ENCODE results near the gene USP14.

USP14 gene

GRCh38 chr18:159933-160332 lies 1.6 kb downstream of the USP14 start:
- DNase-seq (ENCODE audit: low spot score), result no peak

GRCh38 chr18:160831-161570 lies 2.6 kb downstream of the USP14 start:
- DNase-seq (ENCODE audit: low spot score), result no peak

- no peak for DNase-seq (ENCODE audit: low spot score)
Measured at GRCh38 chr18:172361-172760, 14.0 kb downstream of the USP14 start.

GRCh38 chr18:179499-179898 lies 21.1 kb downstream of the USP14 start:
- DNase-seq (ENCODE audit: low spot score), result no peak

- DNase-seq (ENCODE audit: low spot score), result no peak
Measured at GRCh38 chr18:181711-182110, 23.4 kb downstream of the USP14 start.

GRCh38 chr18:183769-184168 lies 25.4 kb downstream of the USP14 start:
- DNase-seq (ENCODE audit: low spot score), result no peak

- DNase-seq (ENCODE audit: low spot score), result no peak
Measured at GRCh38 chr18:189254-189653, 30.9 kb downstream of the USP14 start.

GRCh38 chr18:191725-192124 lies 33.4 kb downstream of the USP14 start:
- no peak for DNase-seq (ENCODE audit: low spot score)

- DNase-seq (ENCODE audit: low spot score), result no peak
Measured at GRCh38 chr18:192801-193200, 34.4 kb downstream of the USP14 start.

- DNase-seq (ENCODE audit: low spot score), result no peak
Measured at GRCh38 chr18:195651-196050, 37.3 kb downstream of the USP14 start.

GRCh38 chr18:199214-199613 lies 40.9 kb downstream of the USP14 start:
- no peak for DNase-seq (ENCODE audit: low spot score)

GRCh38 chr18:199768-200167 lies 41.4 kb downstream of the USP14 start:
- DNase-seq (ENCODE audit: low spot score), result no peak

- DNase-seq (ENCODE audit: low spot score), result no peak
Measured at GRCh38 chr18:210075-210474, 51.7 kb downstream of the USP14 start.

- no peak for DNase-seq (ENCODE audit: low spot score)
Measured at GRCh38 chr18:210733-211132, 52.4 kb downstream of the USP14 start.

- DNase-seq (ENCODE audit: low spot score), result no peak
Measured at GRCh38 chr18:211582-211981, 53.2 kb downstream of the USP14 start.

- DNase-seq (ENCODE audit: low spot score), result no peak
Measured at GRCh38 chr18:212780-213179, 54.4 kb downstream of the USP14 start.

- no peak for DNase-seq (ENCODE audit: low spot score)
Measured at GRCh38 chr18:213505-213904, 55.1 kb downstream of the USP14 start.

GRCh38 chr18:213966-214365 lies 55.6 kb downstream of the USP14 start:
- no peak for DNase-seq (ENCODE audit: low spot score)

GRCh38 chr18:215448-216010 lies 57.2 kb downstream of the USP14 start:
- DNase-seq (ENCODE audit: low spot score), result no peak

- no peak for DNase-seq (ENCODE audit: low spot score)
Measured at GRCh38 chr18:217532-218336, 59.4 kb downstream of the USP14 start.

GRCh38 chr18:220708-221107 lies 62.4 kb downstream of the USP14 start:
- DNase-seq (ENCODE audit: low spot score), result no peak

GRCh38 chr18:225745-226144 lies 67.4 kb downstream of the USP14 start:
- DNase-seq (ENCODE audit: low spot score), result no peak

GRCh38 chr18:227374-227773 lies 69.0 kb downstream of the USP14 start:
- no peak for DNase-seq (ENCODE audit: low spot score)
